NCI-H2107 (cell line): ENCODE data around the gene MDFI.
A peak's percentile ranks its signal among the peaks of the same experiment; 100 is the strongest.

ENCODE experiments used
- DNase-seq: peaks from one replicate; lab custom pipeline; 2025; lab: John Stamatoyannopoulos, UW

MDFI gene

GRCh38 chr6:41672816-41673703, 34.8 kb downstream of the MDFI start:
- no peak for DNase-seq

GRCh38 chr6:41673704-41674000, 35.4 kb downstream of the MDFI start:
- DNase-seq = no peak

- DNase-seq = no peak
Observed at GRCh38 chr6:41674231-41675000, 36.1 kb downstream of the MDFI start.

GRCh38 chr6:41675176-41675775, 37.0 kb downstream of the MDFI start:
- no peak for DNase-seq

GRCh38 chr6:41675992-41676391, 37.7 kb downstream of the MDFI start:
- DNase-seq = no peak

GRCh38 chr6:41676431-41676830, 38.2 kb downstream of the MDFI start:
- DNase-seq = no peak

GRCh38 chr6:41677124-41677921, 39.1 kb downstream of the MDFI start:
- no peak for DNase-seq

GRCh38 chr6:41678511-41679084, 40.3 kb downstream of the MDFI start:
- DNase-seq = no peak

- no peak for DNase-seq
Observed at GRCh38 chr6:41679696-41680095, 41.4 kb downstream of the MDFI start.

- DNase-seq = no peak
Observed at GRCh38 chr6:41680182-41680965, 42.1 kb downstream of the MDFI start.

- peak; percentile 55 for DNase-seq
Observed at GRCh38 chr6:41682056-41682477, 43.8 kb downstream of the MDFI start.

- no peak for DNase-seq
Observed at GRCh38 chr6:41682497-41683272, 44.4 kb downstream of the MDFI start.

GRCh38 chr6:41683273-41683522, 44.9 kb downstream of the MDFI start:
- no peak for DNase-seq

GRCh38 chr6:41683523-41684310, 45.4 kb downstream of the MDFI start:
- no peak for DNase-seq

GRCh38 chr6:41684311-41685180, 46.3 kb downstream of the MDFI start:
- no peak for DNase-seq

- DNase-seq = no peak
Observed at GRCh38 chr6:41685641-41686380, 47.5 kb downstream of the MDFI start.

GRCh38 chr6:41687501-41688175, 49.4 kb downstream of the MDFI start:
- no peak for DNase-seq
